ENCODE data around the gene CCDC137.
A peak's percentile ranks its signal among the peaks of the same experiment; 100 is the strongest.
"Not testable (repeated sequence)": the region's sequence is repeated elsewhere in the genome, so short reads cannot be mapped to it uniquely, and the experiment has no call there.

Gene CCDC137

DNA sequence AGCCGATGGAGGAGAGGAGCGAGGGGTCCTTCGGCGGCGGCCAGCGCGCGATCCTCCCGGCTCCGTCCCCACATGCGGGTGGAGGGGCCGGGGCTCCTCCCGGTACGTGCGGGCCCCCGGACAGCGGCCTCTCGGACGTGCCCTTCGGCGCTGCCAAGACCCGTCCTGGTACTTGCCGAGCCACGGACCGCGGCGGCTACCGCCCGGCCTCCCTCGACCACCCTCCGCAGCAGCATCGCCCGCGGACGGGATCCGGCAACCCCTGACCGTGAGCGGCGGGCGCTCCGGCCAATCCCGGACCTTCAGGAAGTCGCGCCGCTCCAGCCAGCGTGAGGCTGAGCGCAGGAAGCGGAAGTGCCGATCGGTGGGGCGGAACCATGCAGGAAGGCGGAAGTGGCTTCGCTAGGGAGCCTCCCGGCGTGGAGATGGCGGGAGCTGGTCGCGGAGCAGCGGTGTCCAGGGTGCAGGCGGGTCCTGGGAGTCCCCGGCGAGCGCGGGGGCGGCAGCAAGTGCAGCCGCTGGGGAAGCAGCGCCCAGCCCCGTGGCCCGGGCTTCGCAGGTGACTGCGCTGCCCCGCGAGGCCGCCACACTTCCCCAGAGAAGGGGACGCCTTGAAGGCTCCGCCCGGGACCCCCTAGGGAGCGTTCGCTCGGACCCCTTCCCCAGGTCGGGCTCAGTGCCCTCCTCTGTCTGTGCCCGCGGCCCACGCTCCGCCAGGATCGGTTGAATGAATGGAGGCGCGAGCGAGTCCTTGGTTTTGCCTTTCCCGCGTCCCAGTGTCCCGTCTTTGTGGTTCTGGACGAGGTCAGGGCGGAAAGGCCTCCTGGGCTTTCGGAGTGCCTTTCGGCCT lies at the start of gene CCDC137, which contains the start of gene OXLD1:
Gene CCDC137, plus strand, starts transcription at position 396 of the 850 bp plus-strand sequence. Its CDS starts 30 bp downstream, at position 426.
Gene OXLD1, minus strand, starts transcription at position 264 of the 850 bp plus-strand sequence. Its CDS starts 28 bp downstream, at position 236.
- H3K4me1 ChIP-seq (ENCODE audit: control insufficient read depth, insufficient read depth, low read length), result peaks cover 19% of the 10 kb centered on the region
- peaks cover under 1% of the 10 kb centered on the region for H3K36me3 ChIP-seq (ENCODE audit: control insufficient read depth, insufficient read depth, low read length)
- peak within 1 kb of the TSS; percentile 100 for H3K4me3 ChIP-seq (ENCODE audit: low read length)
- no peaks in the 10 kb centered on the region for H3K27me3 ChIP-seq (ENCODE audit: control insufficient read depth, insufficient read depth, low read length)
- H3K9me3 ChIP-seq (ENCODE audit: control insufficient read depth, low read length), result no peaks in the 10 kb centered on the region
- peak within 1 kb of the TSS; percentile 96 for H3K9ac ChIP-seq (ENCODE audit: low read length)

- no peak overlapping the region for H3K4me3 ChIP-seq (ENCODE audit: low read length)
These were observed 49.7 kb upstream of the CCDC137 start for GRCh38 chr17:81616877-81617276.

GRCh38 chr17:81618307-81618706 lies 48.2 kb upstream of the CCDC137 start:
- not testable (repeated sequence) for H3K36me3 ChIP-seq (ENCODE audit: control insufficient read depth, insufficient read depth, low read length)

More at GRCh38 chr17:81616877-81617276, 49.7 kb upstream of the CCDC137 start:
- no peaks in the 10 kb centered on the region for H3K9me3 ChIP-seq (ENCODE audit: control insufficient read depth, low read length)
- no peaks in the 10 kb centered on the region for H3K4me1 ChIP-seq (ENCODE audit: control insufficient read depth, insufficient read depth, low read length)
- no peaks in the 10 kb centered on the region for H3K27me3 ChIP-seq (ENCODE audit: control insufficient read depth, insufficient read depth, low read length)
- no peak overlapping the region for H3K9ac ChIP-seq (ENCODE audit: low read length)
- H3K36me3 ChIP-seq (ENCODE audit: control insufficient read depth, insufficient read depth, low read length), result peaks cover 5% of the 10 kb centered on the region

DNA sequence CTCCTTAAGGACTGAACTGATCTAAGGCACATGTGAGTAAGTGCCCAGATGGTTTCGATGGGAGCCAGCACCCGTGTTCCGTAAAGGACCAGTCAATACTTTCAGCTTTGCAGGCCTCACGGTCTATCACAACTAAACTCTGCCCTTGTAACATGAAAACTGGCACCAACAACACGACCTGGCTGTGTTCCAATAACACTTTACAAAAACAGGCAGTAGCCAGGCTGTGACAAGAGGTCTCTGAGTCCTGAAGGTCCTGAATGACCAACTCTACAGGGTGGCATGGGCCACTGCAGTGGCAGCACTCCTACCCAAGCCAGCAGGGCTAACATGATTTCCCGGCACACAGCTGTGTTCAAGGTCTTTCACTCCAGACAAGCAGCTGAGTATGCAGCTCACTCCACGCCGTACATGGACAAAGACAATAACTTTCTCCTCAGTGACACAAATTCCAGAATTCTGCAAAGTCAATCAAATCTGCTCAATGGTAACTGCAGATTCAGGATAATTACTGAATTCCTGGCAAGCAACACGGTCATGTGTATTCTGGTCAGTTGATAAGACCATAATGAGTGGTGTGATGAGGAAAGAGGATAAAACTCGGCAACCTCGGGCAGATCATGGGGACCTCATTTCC lies 44.9 kb upstream of the CCDC137 start:
- no peak overlapping the region for H3K9ac ChIP-seq (ENCODE audit: low read length)
- no peak overlapping the region for H3K4me3 ChIP-seq (ENCODE audit: low read length)
- peaks cover 10% of the 10 kb centered on the region for H3K36me3 ChIP-seq (ENCODE audit: control insufficient read depth, insufficient read depth, low read length)
- no peaks in the 10 kb centered on the region for H3K4me1 ChIP-seq (ENCODE audit: control insufficient read depth, insufficient read depth, low read length)
- no peaks in the 10 kb centered on the region for H3K9me3 ChIP-seq (ENCODE audit: control insufficient read depth, low read length)
- no peaks in the 10 kb centered on the region for H3K27me3 ChIP-seq (ENCODE audit: control insufficient read depth, insufficient read depth, low read length)

More at GRCh38 chr17:81618307-81618706, 48.2 kb upstream of the CCDC137 start:
- not testable (repeated sequence) for H3K27me3 ChIP-seq (ENCODE audit: control insufficient read depth, insufficient read depth, low read length); H3K9ac ChIP-seq (ENCODE audit: low read length); H3K9me3 ChIP-seq (ENCODE audit: control insufficient read depth, low read length); H3K4me1 ChIP-seq (ENCODE audit: control insufficient read depth, insufficient read depth, low read length); H3K4me3 ChIP-seq (ENCODE audit: low read length)

DNA sequence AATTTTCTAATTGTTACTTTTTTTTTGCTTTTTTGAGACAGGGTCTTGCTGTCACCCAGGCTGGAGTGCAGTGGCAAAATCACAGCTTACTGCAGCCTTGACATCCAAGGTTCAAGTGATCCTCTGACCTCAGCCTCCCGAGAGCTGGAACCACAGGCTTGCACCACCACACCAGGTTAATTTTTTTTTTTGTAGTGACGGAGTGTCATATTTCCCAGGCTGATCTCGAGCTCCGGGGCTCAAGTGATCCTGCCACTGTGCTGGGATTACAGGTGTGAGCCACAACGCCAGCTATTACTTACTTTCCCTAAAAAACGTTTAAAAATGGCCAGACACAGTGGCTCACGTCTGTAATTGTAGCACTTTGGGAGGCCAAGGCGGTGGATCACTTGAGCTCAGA lies 36.3 kb upstream of the CCDC137 start:
- no peaks in the 10 kb centered on the region for H3K27me3 ChIP-seq (ENCODE audit: control insufficient read depth, insufficient read depth, low read length)
- no peak overlapping the region for H3K9ac ChIP-seq (ENCODE audit: low read length)
- H3K9me3 ChIP-seq (ENCODE audit: control insufficient read depth, low read length), result no peaks in the 10 kb centered on the region
- no peak overlapping the region for H3K4me3 ChIP-seq (ENCODE audit: low read length)
- peaks cover 2% of the 10 kb centered on the region for H3K4me1 ChIP-seq (ENCODE audit: control insufficient read depth, insufficient read depth, low read length)
- peaks cover 7% of the 10 kb centered on the region for H3K36me3 ChIP-seq (ENCODE audit: control insufficient read depth, insufficient read depth, low read length)

GRCh38 chr17:81631482-81631881 lies 35.1 kb upstream of the CCDC137 start:
- H3K36me3 ChIP-seq (ENCODE audit: control insufficient read depth, insufficient read depth, low read length), result peaks cover 5% of the 10 kb centered on the region

GRCh38 chr17:81635431-81635830 lies 31.1 kb upstream of the CCDC137 start:
- H3K9ac ChIP-seq (ENCODE audit: low read length), result peak overlapping the region; percentile 82
- H3K9me3 ChIP-seq (ENCODE audit: control insufficient read depth, low read length), result no peaks in the 10 kb centered on the region
- peaks cover 10% of the 10 kb centered on the region for H3K4me1 ChIP-seq (ENCODE audit: control insufficient read depth, insufficient read depth, low read length)
- no peaks in the 10 kb centered on the region for H3K27me3 ChIP-seq (ENCODE audit: control insufficient read depth, insufficient read depth, low read length)
- peak overlapping the region; percentile 28 for H3K4me3 ChIP-seq (ENCODE audit: low read length)
- no peaks in the 10 kb centered on the region for H3K36me3 ChIP-seq (ENCODE audit: control insufficient read depth, insufficient read depth, low read length)

More at GRCh38 chr17:81631482-81631881, 35.1 kb upstream of the CCDC137 start:
- no peak overlapping the region for H3K4me3 ChIP-seq (ENCODE audit: low read length)
- H3K27me3 ChIP-seq (ENCODE audit: control insufficient read depth, insufficient read depth, low read length), result no peaks in the 10 kb centered on the region
- H3K4me1 ChIP-seq (ENCODE audit: control insufficient read depth, insufficient read depth, low read length), result peaks cover 10% of the 10 kb centered on the region
- H3K9me3 ChIP-seq (ENCODE audit: control insufficient read depth, low read length), result no peaks in the 10 kb centered on the region
- H3K9ac ChIP-seq (ENCODE audit: low read length), result no peak overlapping the region

- H3K4me3 ChIP-seq (ENCODE audit: low read length), result peak overlapping the region; percentile 28
- H3K9me3 ChIP-seq (ENCODE audit: control insufficient read depth, low read length), result no peaks in the 10 kb centered on the region
- H3K4me1 ChIP-seq (ENCODE audit: control insufficient read depth, insufficient read depth, low read length), result peaks cover 10% of the 10 kb centered on the region
- peak overlapping the region; percentile 82 for H3K9ac ChIP-seq (ENCODE audit: low read length)
- no peaks in the 10 kb centered on the region for H3K36me3 ChIP-seq (ENCODE audit: control insufficient read depth, insufficient read depth, low read length)
- no peaks in the 10 kb centered on the region for H3K27me3 ChIP-seq (ENCODE audit: control insufficient read depth, insufficient read depth, low read length)
These were observed 30.5 kb upstream of the CCDC137 start for GRCh38 chr17:81635973-81636504.

GRCh38 chr17:81636505-81637288 lies 29.8 kb upstream of the CCDC137 start, which contains the start of the genes NPLOC4 and TSPAN10:
TSS of gene NPLOC4 (minus strand) at chr17:81637112. CDS start at chr17:81636930, 182 bp downstream.
TSS of gene TSPAN10 (plus strand) at chr17:81637196. CDS start at chr17:81642413, 5,217 bp downstream.
- no peaks in the 10 kb centered on the region for H3K36me3 ChIP-seq (ENCODE audit: control insufficient read depth, insufficient read depth, low read length)
- peak within 1 kb of the TSS; percentile 84 for H3K4me3 ChIP-seq (ENCODE audit: low read length)
- H3K4me1 ChIP-seq (ENCODE audit: control insufficient read depth, insufficient read depth, low read length), result peaks cover 10% of the 10 kb centered on the region
- H3K27me3 ChIP-seq (ENCODE audit: control insufficient read depth, insufficient read depth, low read length), result no peaks in the 10 kb centered on the region
- peak within 1 kb of the TSS; percentile 82 for H3K9ac ChIP-seq (ENCODE audit: low read length)
- no peaks in the 10 kb centered on the region for H3K9me3 ChIP-seq (ENCODE audit: control insufficient read depth, low read length)

GRCh38 chr17:81638683-81639082 lies 27.9 kb upstream of the CCDC137 start:
- Histone ChIP-seq H3K36me3 (ENCODE audit: control insufficient read depth, insufficient read depth, low read length) (no peaks in the 10 kb centered on the region), H3K4me1 (ENCODE audit: control insufficient read depth, insufficient read depth, low read length) (peaks cover 10% of the 10 kb centered on the region), H3K9ac (ENCODE audit: low read length) (no peak overlapping the region), H3K9me3 (ENCODE audit: control insufficient read depth, low read length) (no peaks in the 10 kb centered on the region), H3K4me3 (ENCODE audit: low read length) (no peak overlapping the region), H3K27me3 (ENCODE audit: control insufficient read depth, insufficient read depth, low read length) (no peaks in the 10 kb centered on the region)

DNA sequence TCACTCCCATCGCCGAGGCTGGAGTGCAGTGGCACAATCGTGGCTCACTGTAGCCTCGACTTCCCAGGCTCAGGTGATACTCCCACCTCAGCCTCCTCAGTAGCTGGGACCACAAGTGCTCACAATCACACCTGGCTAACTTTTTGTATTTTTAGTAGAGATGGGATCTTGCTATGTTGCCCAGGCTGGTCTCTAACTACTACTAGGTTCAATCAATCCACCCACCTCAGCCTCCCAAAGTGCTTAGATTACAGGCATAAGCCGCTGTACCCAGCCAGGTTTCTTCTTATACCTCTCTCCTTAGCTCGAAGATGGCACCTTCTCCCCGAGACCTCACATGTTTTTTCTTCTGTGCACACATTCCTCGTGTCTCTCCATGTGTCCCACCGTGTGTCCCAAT lies 26.5 kb upstream of the CCDC137 start:
- Histone ChIP-seq H3K9ac (ENCODE audit: low read length) (no peak overlapping the region), H3K36me3 (ENCODE audit: control insufficient read depth, insufficient read depth, low read length) (no peaks in the 10 kb centered on the region), H3K27me3 (ENCODE audit: control insufficient read depth, insufficient read depth, low read length) (no peaks in the 10 kb centered on the region), H3K4me3 (ENCODE audit: low read length) (no peak overlapping the region), H3K4me1 (ENCODE audit: control insufficient read depth, insufficient read depth, low read length) (peaks cover 10% of the 10 kb centered on the region), H3K9me3 (ENCODE audit: control insufficient read depth, low read length) (no peaks in the 10 kb centered on the region)
